Measurements from ENCODE around the gene CENPF.

DNA sequence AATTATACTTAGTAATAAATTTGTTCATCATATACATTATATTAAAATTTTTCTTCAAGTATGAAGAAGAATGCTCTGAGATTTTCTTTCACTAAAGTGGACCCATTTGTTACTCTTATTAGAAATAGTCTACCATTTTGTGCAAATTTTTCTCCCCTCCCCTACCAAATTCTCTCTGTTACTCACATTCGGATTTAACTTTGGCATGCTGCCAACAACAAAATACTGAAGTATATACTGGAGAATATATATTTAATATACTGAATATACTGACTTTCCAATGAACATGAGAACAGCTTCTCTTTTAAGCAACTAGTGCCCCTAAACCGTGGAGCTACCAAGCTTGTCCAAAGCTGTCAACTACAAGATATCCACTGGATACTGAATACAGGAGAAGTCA lies 57.2 kb downstream of the CENPF start:
- TF ChIP-seq EZH2phosphoT487 (IDR thresholded peaks at IDR 0.05; ENCODE audit: insufficient read depth, low read depth) = no peak
- no peak for TF ChIP-seq EZH2 (IDR thresholded peaks at IDR 0.05; ENCODE audit: insufficient read depth, poor library complexity, severe bottlenecking)

Data from GM23248 (cell line).